ENCODE results near the gene KIF1A.

The KIF1A gene, protein sequence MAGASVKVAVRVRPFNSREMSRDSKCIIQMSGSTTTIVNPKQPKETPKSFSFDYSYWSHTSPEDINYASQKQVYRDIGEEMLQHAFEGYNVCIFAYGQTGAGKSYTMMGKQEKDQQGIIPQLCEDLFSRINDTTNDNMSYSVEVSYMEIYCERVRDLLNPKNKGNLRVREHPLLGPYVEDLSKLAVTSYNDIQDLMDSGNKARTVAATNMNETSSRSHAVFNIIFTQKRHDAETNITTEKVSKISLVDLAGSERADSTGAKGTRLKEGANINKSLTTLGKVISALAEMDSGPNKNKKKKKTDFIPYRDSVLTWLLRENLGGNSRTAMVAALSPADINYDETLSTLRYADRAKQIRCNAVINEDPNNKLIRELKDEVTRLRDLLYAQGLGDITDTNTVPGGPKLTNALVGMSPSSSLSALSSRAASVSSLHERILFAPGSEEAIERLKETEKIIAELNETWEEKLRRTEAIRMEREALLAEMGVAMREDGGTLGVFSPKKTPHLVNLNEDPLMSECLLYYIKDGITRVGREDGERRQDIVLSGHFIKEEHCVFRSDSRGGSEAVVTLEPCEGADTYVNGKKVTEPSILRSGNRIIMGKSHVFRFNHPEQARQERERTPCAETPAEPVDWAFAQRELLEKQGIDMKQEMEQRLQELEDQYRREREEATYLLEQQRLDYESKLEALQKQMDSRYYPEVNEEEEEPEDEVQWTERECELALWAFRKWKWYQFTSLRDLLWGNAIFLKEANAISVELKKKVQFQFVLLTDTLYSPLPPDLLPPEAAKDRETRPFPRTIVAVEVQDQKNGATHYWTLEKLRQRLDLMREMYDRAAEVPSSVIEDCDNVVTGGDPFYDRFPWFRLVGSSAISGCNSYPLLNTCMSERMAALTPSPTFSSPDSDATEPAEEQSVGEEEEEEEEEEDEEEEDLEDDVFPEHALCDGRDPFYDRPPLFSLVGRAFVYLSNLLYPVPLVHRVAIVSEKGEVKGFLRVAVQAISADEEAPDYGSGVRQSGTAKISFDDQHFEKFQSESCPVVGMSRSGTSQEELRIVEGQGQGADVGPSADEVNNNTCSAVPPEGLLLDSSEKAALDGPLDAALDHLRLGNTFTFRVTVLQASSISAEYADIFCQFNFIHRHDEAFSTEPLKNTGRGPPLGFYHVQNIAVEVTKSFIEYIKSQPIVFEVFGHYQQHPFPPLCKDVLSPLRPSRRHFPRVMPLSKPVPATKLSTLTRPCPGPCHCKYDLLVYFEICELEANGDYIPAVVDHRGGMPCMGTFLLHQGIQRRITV (N-terminal part only)

DNA sequence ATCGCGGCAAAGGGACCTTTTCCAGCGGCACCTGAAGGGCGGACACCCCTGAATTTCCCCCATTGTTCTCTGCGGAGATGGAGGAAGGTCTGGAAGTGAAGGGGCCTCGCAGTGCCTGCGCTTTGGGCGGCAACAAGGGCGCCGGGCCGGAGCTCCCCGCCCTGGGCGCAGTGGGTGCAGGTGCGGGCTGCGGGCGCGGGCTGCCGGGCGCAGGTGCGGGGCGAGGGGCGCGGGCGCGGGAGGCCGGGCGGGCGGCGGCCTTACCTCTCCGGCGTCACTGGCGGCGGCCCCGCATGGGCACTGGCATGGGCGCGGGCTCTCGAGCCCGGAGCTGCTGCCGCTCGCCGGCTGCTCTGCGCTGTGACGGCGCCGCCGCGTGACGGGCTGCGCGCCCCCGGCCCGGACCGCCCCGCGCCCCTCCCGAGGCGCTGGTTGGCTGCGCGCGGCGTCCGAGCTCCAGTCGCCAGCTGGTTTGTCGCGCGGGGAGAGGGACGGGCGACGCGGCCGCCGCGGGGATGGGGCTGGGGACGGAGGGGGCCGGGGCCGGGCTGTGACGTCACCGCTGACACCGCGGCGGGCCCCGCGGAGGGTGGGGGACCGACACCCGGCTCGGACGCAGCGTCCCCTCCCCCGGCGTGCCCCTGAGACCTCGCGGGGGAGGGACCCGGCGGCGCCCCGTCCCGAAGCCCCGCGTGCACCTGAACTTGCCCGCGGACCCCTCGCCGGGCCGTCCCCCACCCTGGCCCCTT lies at the start of gene KIF1A:
Gene KIF1A (minus strand): TSS at position 362 of the 749 bp plus-strand sequence. CDS start 22,467 bp downstream, outside the sequence.
- peak; percentile 84 for DNase-seq

DNA sequence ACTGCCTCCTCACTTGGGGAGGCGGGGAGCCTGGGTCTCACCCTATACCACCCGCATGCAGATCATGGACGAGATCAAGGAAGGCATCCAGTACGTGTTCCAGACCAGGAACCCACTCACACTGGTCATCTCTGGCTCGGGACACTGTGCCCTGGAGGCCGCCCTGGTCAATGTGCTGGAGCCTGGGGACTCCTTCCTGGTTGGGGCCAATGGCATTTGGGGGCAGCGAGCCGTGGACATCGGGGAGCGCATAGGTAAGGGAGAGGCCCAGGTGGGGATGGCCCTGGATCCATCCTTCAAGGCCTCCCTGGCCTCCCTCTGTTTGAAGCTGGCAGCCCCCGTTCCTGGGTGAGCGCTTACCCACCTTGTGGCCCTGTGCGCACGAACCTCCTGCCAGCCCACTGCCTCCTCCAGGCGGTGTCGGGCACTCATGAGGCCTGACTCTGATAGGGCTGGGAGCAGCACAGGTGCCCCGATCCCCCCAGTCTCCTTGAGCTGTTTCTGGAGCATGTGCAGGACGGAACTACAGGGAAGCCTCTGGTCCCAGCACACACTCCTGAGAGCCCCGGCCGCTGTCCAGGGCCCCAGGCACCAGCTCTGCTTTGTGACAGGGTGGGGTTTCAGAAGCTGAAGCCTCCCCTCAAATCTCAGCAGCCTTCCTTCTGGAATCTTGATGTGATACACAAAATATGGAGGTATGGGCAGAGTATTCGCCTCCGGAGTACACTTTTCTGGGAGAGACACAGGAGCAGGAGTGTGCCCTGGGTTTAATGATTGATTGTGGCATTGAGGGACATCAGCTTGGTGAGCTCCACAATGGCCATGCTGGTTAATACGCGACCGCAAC lies 49.3 kb upstream of the KIF1A start:
- no peak for DNase-seq

DNA sequence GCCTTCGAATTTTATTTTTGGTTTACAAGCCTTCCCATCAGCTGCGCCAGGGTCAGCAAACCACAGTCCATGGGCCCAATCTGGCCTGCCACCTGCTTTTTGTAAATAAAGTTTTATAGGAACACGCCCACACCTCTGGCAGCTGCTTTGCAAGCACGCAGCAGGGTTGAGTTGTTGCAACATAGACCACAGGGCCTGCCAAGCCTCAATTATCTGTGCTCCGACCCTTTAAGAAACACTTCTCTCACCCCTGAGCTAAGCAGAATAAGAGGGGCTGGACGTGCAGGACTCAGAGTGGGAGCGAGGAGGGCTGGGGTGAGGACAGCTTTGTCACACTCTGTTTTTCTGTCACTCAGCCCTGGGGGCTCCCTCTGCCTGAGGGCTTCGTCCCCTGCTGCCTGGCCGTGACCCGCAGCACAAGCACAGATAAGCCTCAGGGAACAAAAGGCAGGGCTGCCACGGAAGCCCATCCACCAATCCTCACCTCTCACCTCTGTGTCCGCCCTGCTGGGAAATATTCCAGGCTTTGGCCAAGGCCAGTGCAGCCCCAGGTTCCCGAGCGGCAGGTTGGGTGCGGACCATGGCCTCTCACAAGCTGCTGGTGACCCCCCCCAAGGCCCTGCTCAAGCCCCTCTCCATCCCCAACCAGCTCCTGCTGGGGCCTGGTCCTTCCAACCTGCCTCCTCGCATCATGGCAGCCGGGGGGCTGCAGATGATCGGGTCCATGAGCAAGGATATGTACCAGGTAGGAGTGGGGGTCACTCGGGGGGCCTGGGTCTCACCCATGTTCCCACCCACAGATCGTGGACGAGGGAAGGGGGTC lies 48.5 kb upstream of the KIF1A start, which contains the start of gene AGXT:
Gene AGXT (plus strand): TSS at position 539 of the 823 bp plus-strand sequence. CDS start 42 bp downstream, at position 581.
- DNase-seq = peak; percentile 24

DNA sequence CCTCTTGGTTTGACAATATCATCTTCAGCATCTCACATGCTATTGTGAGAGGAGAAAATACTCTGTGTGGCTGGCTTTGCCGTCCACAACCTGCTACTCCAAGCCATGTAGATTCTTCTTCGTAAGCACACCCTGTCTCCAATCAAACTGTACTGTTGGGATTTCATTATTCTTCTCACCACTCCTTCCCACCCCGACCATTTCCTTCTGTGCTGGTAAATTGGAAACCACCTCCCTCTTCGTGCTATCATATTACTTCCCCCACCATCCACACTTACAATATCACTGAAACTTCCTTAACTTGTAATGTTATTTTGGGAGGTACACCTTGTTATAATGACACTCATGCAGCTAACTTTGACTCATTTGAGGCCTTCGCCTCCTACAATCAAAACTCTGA lies 45.4 kb upstream of the KIF1A start:
- no peak for DNase-seq

DNA sequence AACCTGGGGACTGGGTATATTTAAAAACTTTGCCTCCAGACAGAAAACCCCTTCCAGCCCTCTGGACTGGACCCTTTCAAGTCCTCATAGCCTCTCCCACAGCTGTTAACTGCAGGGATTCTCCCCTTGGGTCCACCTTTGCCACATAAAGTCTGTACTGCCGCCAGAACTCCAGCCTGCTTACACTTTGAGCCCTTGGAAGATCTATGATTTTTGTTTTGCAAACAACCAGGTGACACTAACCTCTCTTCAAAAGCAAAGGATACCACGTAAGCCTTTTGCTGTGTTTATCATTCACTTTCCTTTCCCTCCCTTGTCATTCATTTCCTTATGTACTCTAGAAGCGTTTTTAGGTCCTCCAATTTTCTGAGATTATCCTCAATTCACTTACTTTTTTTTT lies 44.5 kb upstream of the KIF1A start:
- no peak for DNase-seq

DNA sequence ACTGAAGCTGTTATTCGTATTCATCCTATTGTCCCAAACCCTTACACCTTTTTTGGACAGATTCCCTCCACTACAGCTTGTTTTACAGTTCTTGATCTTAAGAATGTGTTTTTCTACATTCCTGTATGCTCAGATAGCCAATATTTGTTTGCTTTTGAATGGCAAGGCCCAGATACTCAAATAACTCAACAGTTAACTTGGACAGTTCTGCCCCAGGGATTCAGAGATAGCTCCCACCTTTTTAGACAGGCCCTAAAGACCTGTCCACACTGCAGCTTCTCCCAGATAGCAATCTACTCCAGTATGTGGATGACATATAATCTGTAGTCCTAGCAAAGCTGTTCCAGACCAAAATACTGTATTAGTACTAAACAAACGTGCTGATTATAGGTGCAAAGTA lies 41.5 kb upstream of the KIF1A start:
- DNase-seq = no peak

DNA sequence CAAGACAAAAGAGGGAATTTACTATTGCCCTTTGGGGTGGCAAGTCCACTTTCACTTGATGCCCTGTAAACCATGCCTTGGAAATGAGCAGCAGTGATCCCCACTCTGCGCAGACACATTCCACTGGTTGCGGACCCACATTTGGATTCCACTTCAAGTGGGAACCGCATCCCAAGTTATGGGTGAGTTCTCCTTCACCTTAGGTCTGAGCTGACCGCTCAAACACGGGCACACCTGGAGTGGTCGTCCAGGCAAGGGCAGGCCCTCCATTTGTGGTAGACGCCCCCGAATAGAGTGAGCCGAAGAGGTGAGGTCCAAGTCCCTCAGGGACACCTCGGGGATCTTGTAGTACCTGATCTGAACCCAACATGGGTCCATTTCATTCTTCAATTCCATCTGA lies 38.9 kb upstream of the KIF1A start:
- no peak for DNase-seq

DNA sequence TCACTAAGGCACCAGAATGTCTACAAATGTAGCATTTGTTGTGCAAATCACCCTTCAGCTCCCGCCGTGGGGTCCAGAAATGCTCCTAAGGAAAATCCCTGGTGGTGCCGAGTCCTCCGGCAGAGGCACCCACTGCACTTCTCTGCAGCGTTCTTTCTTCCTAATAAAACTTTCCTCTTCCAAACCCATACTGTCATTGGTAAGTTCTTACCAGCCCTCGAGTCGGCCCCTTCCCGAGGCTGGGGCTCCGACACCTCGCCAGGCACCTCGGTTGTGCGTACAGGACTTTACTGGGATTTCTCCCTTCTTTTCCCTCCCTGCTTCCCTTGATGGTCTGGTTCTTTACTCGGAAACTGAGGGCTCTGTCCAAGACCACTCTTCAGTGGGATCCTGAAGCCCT lies 38.3 kb upstream of the KIF1A start:
- DNase-seq = no peak

DNA sequence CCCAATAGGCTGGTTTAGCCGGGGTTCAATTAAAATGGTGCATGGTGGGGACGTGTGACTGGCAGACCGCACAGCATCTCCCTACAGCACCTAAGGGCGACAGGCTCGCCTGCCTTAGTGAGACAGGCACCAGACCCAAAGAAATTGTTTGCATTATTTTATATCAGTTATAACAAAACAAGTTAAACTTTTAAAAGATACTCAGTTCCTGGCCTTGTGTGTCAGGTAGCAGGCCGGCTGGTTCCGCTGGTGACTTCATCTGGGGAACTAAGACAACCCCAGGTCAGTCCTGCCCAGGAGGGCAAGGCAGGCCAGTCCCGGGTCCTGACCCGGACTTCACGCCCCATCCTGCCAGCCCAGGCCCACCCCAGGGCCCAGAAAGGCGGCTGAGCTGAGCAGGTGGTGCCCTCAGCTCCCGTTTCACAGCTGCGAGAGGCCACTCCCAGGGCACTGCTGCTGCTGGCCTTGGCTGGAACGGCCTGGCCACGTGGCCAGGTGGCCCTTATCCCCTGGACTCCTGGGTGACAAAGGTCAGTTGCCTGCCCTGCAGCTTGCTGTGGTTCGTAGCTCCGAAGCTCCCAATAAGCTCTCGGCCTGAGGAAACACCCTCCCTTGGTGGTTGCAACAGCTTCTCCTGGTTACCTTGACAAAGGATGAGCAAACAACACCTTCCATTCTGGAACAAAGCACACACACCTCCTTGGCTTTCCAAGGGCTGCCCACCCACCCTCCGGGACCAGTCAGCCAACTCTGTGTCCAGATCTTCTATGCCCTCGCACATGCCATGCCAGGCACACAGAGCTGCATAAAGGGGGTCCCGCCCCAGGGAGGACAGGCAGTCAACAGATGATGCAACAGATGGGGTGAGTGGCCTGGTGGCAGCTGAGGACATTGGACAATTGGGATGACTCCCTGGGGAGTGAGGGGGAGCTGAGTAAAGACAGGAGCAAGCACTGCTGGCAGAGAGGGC lies 37.3 kb upstream of the KIF1A start:
- DNase-seq = peak; percentile 13

DNA sequence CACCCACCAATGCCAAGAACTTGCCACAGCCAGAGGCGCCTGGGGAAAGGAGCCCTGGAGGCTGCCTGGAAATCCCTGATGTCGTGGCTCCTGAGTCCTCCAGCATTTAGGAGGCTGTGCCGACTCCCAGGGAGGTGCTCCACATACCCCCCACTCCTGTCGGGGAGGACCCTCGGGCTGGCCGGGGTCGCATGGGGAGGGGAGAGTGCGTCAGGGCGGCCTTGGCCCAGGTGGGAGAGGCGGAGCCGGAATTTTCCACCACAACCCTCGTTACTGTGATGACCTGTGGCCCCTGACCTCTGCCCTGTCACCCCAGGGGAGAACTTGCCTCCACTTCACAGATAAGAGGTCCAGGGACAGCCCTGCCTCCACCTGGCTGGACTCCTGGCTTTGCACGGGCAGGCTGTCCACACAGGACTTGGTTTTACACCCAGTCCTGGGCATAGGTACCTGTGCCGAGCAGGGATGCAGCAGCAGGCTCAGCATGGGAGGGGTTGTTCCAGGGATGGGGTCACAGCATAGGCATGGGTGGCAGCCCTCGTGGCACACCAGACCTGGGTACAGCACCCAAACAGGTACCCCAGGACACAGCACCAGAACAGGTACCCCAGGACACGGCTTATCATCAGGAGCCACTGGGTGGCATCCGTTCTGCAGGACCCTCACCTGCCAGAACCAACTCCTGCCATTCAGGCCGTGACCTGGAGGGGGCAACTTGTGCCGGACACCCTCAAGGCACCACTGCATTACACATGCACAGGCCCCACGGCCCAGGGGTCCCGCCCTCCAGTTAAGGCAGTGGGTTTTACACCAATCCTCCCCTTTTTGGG lies 36.3 kb upstream of the KIF1A start:
- DNase-seq = no peak

DNA sequence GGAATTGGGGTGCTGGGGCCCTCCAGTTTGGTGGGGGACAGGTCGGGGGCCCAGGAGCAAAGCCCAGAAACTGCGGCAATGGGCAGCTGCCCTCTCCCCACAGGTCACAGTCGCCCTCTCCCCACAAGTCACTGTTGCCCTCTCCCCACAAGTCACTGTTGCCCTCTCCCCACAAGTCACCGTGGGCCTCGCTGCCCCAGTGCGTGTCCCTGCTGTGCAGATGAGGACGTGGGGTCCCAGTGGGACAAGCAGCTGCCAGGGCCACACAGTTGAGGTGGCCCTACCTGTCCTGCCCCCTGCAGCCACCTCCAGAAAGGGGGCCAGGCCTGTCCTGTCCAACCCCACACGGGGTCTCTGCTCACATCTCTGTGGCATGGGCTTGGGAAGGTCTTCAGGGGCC lies 35.7 kb upstream of the KIF1A start:
- no peak for DNase-seq

DNA sequence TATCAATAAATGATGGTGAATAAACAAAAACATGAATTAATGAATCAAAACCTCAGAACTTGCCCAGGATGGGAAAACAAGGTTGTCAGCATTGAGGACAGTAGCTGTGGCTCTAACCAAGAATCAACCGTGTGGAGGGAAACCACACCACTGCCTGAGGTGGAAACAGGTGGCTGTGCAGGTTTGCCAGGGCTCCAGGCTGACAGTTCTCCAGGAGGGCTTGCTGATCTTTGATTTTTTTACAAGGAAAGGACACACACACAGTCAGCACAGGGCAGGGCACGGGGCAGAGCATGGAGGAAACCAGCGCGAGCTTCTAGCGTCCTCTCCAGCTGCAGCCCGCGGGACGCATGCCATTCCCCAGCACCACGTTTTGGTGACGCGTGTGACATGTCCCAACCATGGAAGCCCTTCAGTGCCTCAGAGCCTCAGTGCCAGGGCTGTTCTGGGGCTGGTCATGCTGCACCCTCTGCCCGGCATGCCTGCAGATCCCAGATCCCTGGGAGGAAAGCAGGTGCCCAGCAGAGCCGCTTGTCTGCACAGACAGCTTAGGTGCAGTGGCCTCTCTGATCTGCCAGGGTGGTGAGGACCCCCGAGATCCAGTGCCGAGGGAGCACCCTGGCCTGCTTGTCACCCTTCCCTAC lies 32.8 kb upstream of the KIF1A start:
- no peak for DNase-seq

DNA sequence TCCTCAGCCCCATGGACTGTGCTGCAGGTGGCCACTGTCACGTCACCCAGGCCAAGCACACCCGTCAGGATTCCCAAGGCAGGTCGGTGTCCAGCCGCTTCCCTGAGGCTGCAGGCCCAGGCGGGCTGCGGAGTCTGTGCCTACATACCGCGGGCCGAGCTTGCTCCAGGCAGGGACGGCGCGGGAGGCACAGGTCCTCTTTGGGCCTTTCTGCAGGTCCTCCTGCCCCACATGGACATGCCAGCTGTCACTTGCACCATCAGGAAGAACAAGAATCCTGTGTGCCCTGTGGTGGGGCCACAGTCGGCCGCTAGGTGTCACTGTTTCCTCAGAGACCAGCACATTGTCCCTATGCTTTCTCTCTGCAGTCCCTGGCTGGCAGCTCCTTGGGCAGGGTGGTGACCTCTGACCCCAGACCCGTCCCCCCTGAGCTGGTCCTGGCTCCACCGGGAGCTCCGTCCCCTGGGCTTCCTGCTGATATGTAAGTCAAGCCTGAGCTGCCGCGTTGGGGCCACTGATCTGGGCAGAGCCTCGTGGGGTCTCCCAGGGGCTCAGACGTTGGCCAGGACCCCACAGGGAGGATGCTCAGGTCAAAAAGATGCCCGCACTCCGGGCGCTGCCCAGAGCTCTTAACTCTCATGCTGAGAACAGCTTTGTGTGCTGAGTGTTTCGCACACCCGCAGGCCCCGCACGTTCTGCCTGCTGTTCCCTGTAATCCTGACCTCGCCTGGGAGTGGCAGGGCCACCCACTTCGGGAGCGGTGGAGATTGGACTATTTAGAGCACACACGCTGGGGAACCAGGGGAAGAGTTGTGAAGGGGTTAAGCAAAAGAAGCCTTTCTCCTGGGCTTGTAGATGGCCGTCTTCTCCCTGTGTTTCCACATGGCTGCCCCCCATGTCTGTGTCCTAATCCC lies 31.3 kb upstream of the KIF1A start:
- DNase-seq = peak; percentile 56

DNA sequence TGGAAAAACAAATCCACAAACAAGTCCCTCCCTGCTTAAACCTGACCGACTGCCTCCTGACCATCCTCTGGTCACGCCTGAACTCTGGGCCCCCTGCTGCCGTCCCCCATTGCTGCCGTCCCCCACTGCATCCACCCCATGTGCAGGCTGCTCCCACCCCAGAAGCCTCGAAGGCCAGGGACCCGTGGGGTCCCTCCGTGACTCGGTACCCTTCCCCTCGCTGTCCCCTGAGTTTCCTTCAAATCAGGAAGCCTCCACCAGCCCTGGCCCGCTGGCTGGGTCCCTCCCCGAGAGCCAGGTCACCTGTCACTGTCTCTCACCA lies 30.7 kb upstream of the KIF1A start:
- no peak for DNase-seq

DNA sequence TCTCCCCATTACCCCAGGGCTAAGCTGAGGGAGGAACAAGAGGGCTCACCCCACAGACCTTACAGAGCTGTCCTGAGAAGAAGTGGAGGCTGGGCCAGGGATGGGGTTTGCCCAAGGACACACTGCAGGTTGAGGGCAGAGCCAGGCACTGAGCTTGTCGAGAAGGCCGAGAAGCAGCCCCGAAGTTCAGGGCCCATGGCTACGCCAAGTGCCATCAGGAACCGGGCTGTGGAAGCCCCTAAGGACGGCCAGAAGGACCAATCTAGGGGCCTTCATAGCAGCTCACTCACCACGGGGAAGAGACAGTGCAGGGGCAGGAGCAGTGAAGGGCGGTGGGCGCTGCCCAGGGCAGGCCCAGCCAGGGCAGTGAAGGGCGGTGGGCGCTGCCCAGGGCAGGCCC lies 30.0 kb upstream of the KIF1A start:
- DNase-seq = no peak

DNA sequence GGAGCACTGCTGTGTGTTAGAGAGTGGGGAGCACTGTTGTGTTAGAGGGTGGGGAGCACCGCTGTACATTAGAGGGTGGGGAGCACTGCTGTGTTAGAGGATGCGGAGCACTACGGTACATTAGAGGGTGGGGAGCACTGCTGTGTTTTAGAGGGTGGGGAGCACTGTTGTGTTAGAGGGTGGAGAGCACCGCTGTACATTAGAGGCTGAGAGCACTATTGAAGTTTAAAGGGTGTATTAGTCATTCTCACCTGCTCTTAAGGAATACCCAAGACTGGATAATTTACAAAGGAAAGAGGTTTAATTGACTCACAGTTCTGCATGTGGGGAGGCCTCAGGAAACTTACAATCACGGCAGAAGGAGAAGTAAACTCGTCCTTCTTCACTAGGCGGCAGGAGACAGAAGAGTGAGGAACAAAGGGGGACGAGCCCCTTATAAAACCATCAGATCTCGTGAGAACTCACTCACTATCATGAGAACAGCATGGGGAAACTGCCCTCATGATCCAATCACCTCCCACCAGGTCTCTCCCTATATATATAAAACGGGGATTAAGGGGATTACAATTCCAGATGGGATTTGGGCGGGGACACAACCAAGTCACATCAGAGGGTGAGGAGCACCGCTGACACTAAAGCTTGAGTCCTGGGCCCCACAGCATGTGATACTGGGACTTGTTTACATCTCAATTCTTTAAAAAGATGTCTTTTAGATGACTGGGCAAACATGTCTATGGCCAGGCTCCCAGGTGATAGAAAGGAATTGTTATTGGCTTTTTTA lies 29.1 kb upstream of the KIF1A start:
- DNase-seq = no peak

Data from DMS153 (cell line).